Endodermal cell (in vitro differentiated cells): ENCODE data around the gene TMEM100. TPM values are rescaled to one million over a fixed set of nuclear protein-coding genes. Genes with fewer than 3 reads are reported as not detected.
A peak's percentile ranks its signal among the peaks of the same experiment; 100 is the strongest.

Source experiments
- DNase-seq: peaks from one replicate; pipeline ENCODE4 v3.0.0-alpha.2; 2017
- H3K27ac ChIP-seq: 2 replicates; pipeline ENCODE4 v1.5.1; 2013; ENCODE audit warnings: mild to moderate bottlenecking, low read depth, low read length, moderate library complexity
- H3K27me3 ChIP-seq: 2 replicates; pipeline ENCODE4 v1.6.1; 2013; ENCODE audit warnings: mild to moderate bottlenecking, low read length, moderate library complexity; ENCODE audit not compliant: insufficient read depth, control insufficient read depth, poor library complexity, severe bottlenecking
- H3K36me3 ChIP-seq: 2 replicates; pipeline ENCODE4 v1.7.0; 2013; ENCODE audit warnings: mild to moderate bottlenecking, low read length, moderate library complexity; ENCODE audit not compliant: control insufficient read depth, insufficient read depth
- H3K4me1 ChIP-seq: one replicate; pipeline ENCODE4 v1.7.0; 2013; ENCODE audit warnings: low read length; ENCODE audit not compliant: control insufficient read depth, insufficient read depth
- H3K4me3 ChIP-seq: 2 replicates; pipeline ENCODE4 v1.5.1; 2013; ENCODE audit warnings: mild to moderate bottlenecking, low read length, moderate library complexity
- H3K9ac ChIP-seq: 2 replicates; pipeline ENCODE4 v1.6.1; 2013; ENCODE audit warnings: mild to moderate bottlenecking, low read length, moderate library complexity; ENCODE audit not compliant: poor library complexity, severe bottlenecking; ENCODE audit errors: extremely low read depth
- H3K9me3 ChIP-seq: 2 replicates; pipeline ENCODE4 v1.6.1; 2013; ENCODE audit warnings: mild to moderate bottlenecking, low read length, moderate library complexity; ENCODE audit not compliant: control insufficient read depth
- H3K27ac Mint-ChIP-seq: 2 replicates; pipeline ENCODE4 v1.8.0; 2020; ENCODE audit warnings: mixed read lengths
- H3K27me3 Mint-ChIP-seq: 2 replicates; pipeline ENCODE4 v1.8.0; 2021; ENCODE audit warnings: mild to moderate bottlenecking, mixed read lengths; ENCODE audit not compliant: insufficient read depth
- H3K36me3 Mint-ChIP-seq: 2 replicates; pipeline ENCODE4 v1.8.0; 2020; ENCODE audit warnings: low read depth, mixed read lengths
- H3K4me1 Mint-ChIP-seq: 2 replicates; pipeline ENCODE4 v1.8.0; 2020; ENCODE audit warnings: mixed read lengths
- H3K4me3 Mint-ChIP-seq: 2 replicates; pipeline ENCODE4 v1.8.0; 2020; ENCODE audit warnings: mild to moderate bottlenecking, moderate library complexity, mixed read lengths
- H3K9me3 Mint-ChIP-seq: 2 replicates; pipeline ENCODE4 v1.8.0; 2020; ENCODE audit warnings: mild to moderate bottlenecking, mixed read lengths
- WGBS, 2 experiments: methylation state at CpG; one replicate each; pipeline versions ENCODE4 v1.1.5 to v1.1.7; 2013; ENCODE audit warnings: missing lambda C conversion rate in 2 of 2, mixed read lengths in 1 of 2; ENCODE audit not compliant: insufficient coverage in 1 of 2, insufficient read length in 1 of 2; 5-methylcytosine and 5-hydroxymethylcytosine counted together
- total RNA-seq, 2 donors: library from RNA; stranded (reverse); fragmentation: NEBNext Ultra II Directional in 1 of 2; extraction: Animal tissue kit (Norgen Biotek cat#: 25700) in 1 of 2; gene quantifications; 2 replicates in 1 of 2; 3 replicates in 1 of 2; pipeline ENCODE4 v1.2.1, GENCODE V29; 2021
- TF ChIP-seq, protein P1 (sequence below): fragments of 200-600 bp; sonication (generic); conservative IDR thresholded peaks from 2 replicates; pipeline ENCODE4 v1.5.0; 2021; ENCODE audit warnings: antibody characterized with exemption, mild to moderate bottlenecking

TMEM100 gene
- total RNA-seq, 2 donors from 2014 or later, result 0.71 to 4.3 TPM

- Mint-ChIP-seq H3K36me3 (no peaks in the 10 kb centered on the region), H3K4me3 (no peak overlapping the region), H3K27me3 (no peaks in the 10 kb centered on the region), H3K27ac (no peak overlapping the region), H3K9me3 (no peaks in the 10 kb centered on the region), H3K4me1 (no peaks in the 10 kb centered on the region)
- TF ChIP-seq, protein P1, sequence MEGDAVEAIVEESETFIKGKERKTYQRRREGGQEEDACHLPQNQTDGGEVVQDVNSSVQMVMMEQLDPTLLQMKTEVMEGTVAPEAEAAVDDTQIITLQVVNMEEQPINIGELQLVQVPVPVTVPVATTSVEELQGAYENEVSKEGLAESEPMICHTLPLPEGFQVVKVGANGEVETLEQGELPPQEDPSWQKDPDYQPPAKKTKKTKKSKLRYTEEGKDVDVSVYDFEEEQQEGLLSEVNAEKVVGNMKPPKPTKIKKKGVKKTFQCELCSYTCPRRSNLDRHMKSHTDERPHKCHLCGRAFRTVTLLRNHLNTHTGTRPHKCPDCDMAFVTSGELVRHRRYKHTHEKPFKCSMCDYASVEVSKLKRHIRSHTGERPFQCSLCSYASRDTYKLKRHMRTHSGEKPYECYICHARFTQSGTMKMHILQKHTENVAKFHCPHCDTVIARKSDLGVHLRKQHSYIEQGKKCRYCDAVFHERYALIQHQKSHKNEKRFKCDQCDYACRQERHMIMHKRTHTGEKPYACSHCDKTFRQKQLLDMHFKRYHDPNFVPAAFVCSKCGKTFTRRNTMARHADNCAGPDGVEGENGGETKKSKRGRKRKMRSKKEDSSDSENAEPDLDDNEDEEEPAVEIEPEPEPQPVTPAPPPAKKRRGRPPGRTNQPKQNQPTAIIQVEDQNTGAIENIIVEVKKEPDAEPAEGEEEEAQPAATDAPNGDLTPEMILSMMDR, result no peak
- H3K9me3 ChIP-seq, result no peaks in the 10 kb centered on the region
- no peak overlapping the region for H3K4me3 ChIP-seq
- 90 to 95% methylated on average over 3 to 10 of the region's 10 CpGs for WGBS, 2 experiments
- no peak overlapping the region for H3K27ac ChIP-seq
- H3K36me3 ChIP-seq, result no peaks in the 10 kb centered on the region
- no peaks in the 10 kb centered on the region for H3K4me1 ChIP-seq
- no peaks in the 10 kb centered on the region for H3K27me3 ChIP-seq
- no peak for DNase-seq
- H3K9ac ChIP-seq, result no peak overlapping the region
Measured at GRCh38 chr17:55740511-55741355, 18.1 kb upstream of the TMEM100 start.

DNA sequence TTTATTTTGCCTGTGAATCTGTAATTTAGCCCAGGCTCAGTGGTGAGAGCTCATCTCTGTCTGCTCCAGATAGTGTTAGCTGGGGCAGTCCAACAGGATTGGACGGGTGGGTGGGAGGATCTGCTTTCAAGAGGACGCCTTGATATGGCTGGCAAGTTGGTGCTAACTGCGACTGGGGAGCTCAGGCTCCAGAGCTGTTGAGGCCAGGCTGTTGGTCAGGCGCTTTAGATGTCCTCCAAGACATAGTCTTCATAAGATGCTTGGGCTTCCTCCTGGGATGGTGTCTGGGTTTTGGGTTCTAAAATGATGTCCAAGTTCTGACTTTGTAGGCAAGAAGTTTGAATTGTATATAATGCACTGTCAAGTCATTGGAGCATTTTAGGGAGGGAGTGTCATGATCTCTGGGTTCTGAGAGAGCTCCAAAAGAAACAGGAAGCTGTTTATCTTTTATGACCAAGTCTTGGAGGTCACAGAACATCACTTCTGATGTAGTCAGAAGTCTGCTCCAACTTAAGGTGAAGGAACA is 15.4 kb upstream of the TMEM100 start:
- Mint-ChIP-seq H3K36me3 (no peaks in the 10 kb centered on the region), H3K9me3 (no peaks in the 10 kb centered on the region), H3K4me1 (peaks cover 11% of the 10 kb centered on the region), H3K27me3 (no peaks in the 10 kb centered on the region), H3K27ac (no peak overlapping the region), H3K4me3 (no peak overlapping the region)
- TF ChIP-seq, protein P1, result no peak
- WGBS, 2 experiments, result 93 to 96% methylated on average over 2 to 4 of the region's 4 CpGs
- no peaks in the 10 kb centered on the region for H3K36me3 ChIP-seq
- no peaks in the 10 kb centered on the region for H3K27me3 ChIP-seq
- no peak overlapping the region for H3K9ac ChIP-seq
- no peaks in the 10 kb centered on the region for H3K9me3 ChIP-seq
- H3K27ac ChIP-seq, result no peak overlapping the region
- no peak overlapping the region for H3K4me3 ChIP-seq
- DNase-seq, result no peak
- peaks cover 3% of the 10 kb centered on the region for H3K4me1 ChIP-seq

- no peaks in the 10 kb centered on the region for H3K9me3 ChIP-seq
- no peaks in the 10 kb centered on the region for H3K27me3 ChIP-seq
- H3K4me3 Mint-ChIP-seq, result no peak overlapping the region
- no peaks in the 10 kb centered on the region for H3K27me3 Mint-ChIP-seq
- no peak overlapping the region for H3K9ac ChIP-seq
- DNase-seq, result no peak
- no peak overlapping the region for H3K4me3 ChIP-seq
- H3K4me1 ChIP-seq, result peaks cover 13% of the 10 kb centered on the region
- no peaks in the 10 kb centered on the region for H3K9me3 Mint-ChIP-seq
- no peaks in the 10 kb centered on the region for H3K36me3 ChIP-seq
- H3K4me1 Mint-ChIP-seq, result peaks cover 24% of the 10 kb centered on the region
- no peaks in the 10 kb centered on the region for H3K36me3 Mint-ChIP-seq
- H3K27ac Mint-ChIP-seq, result no peak overlapping the region
- no peak overlapping the region for H3K27ac ChIP-seq
- 25 to 100% methylated on average over 1 to 4 of the region's 5 CpGs for WGBS, 2 experiments
- TF ChIP-seq, protein P1, result peak; percentile 86
Measured at GRCh38 chr17:55735731-55736405, 13.2 kb upstream of the TMEM100 start.
